Measurements from ENCODE around the gene TARS3.
"Not testable (repeated sequence)": the region's sequence is repeated elsewhere in the genome, so short reads cannot be mapped to it uniquely, and the experiment has no call there.

Gene TARS3

DNA sequence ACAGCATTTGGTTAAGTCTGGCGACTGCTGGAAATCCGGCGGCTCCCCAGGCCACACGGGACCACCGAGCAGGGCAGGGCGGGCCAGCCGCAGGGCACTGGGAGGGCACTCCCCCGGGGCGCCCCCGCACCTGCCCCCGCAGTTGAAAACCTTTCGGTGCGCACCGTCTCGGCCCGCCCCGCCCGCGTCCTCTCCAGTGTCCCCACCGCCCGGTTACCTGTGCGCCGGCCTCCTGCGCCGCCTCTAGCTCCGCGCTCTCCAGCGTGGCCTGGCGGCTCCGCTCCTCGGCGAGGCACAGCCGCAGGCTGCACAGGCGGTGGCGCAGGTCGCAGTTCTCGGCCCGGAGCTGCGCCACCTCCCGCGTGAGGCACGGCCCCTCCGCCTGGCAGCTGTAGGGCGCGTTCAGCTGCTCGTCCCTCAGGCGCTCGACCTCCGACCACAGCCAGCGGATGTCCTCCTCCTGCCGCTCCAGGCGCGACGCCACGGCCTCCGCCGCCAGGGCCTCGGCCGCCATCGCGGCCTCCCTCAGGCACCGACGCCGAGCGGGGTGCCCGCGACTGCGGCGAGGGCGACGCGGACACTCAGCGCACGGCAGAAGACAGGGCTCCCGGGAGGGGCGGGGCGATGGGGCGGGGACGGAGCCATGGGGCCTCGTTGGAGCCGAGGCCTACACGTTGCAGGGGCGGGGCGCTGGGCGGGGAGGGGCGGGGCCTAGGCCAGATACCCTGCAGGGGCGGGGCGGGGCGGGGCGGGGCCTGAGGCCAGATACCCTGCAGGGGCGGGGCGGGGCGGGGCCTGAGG is at the start of gene TARS3:
TARS3 (minus strand) TSS at position 600 of the 801 bp plus-strand sequence; CDS start at position 514, 86 bp downstream.
- DNase-seq (ENCODE audit: low read depth) = peak; percentile 42
- H3K4me3 ChIP-seq (ENCODE audit: low read length) = peak within 1 kb of the TSS; percentile 48
- TF ChIP-seq, protein P1, sequence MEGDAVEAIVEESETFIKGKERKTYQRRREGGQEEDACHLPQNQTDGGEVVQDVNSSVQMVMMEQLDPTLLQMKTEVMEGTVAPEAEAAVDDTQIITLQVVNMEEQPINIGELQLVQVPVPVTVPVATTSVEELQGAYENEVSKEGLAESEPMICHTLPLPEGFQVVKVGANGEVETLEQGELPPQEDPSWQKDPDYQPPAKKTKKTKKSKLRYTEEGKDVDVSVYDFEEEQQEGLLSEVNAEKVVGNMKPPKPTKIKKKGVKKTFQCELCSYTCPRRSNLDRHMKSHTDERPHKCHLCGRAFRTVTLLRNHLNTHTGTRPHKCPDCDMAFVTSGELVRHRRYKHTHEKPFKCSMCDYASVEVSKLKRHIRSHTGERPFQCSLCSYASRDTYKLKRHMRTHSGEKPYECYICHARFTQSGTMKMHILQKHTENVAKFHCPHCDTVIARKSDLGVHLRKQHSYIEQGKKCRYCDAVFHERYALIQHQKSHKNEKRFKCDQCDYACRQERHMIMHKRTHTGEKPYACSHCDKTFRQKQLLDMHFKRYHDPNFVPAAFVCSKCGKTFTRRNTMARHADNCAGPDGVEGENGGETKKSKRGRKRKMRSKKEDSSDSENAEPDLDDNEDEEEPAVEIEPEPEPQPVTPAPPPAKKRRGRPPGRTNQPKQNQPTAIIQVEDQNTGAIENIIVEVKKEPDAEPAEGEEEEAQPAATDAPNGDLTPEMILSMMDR (conservative IDR thresholded peaks at IDR 0.05; ENCODE audit: low read depth, low read length) = peak; percentile 4

GRCh38 chr15:101773496-101774100 is 49.3 kb upstream of the TARS3 start:
- no peak for DNase-seq (ENCODE audit: low read depth)
- H3K4me3 ChIP-seq (ENCODE audit: low read length) = no peak overlapping the region
- TF ChIP-seq, protein P1 (conservative IDR thresholded peaks at IDR 0.05; ENCODE audit: low read depth, low read length) = peak; percentile 48

GRCh38 chr15:101772921-101773320 is 48.6 kb upstream of the TARS3 start:
- no peak overlapping the region for H3K4me3 ChIP-seq (ENCODE audit: low read length)
- DNase-seq (ENCODE audit: low read depth) = no peak
- TF ChIP-seq, protein P1 (conservative IDR thresholded peaks at IDR 0.05; ENCODE audit: low read depth, low read length) = no peak

DNA sequence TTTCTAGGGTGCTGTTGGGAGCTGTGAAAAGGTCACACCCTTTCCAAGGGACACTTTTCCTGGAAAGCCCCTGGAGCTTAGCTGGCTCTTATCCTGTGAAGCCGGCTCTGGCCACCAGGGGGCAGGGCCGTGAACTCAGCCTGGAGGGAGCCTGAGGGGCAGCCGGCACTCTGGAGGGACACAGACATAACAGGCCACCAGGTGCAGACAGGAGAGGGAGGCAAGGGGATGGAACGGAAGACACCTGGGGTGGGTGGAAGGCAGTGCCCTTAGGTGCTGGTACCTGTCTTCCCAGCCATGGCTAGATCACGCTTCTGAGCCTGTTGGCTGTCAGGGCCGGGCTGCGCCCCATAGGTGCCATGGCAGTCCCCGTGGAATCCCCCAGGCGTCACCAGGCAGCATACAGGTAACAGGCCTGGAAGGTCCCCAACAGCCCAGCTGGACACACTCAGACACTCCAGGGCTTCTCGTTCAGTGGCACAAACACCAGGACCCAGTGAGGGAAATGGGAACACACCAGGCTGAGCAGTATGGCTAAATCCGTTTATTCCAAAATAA is 42.9 kb upstream of the TARS3 start:
- not testable (repeated sequence) for H3K4me3 ChIP-seq (ENCODE audit: low read length); DNase-seq (ENCODE audit: low read depth)

- no peak overlapping the region for H3K4me3 ChIP-seq (ENCODE audit: low read length)
- TF ChIP-seq, protein P1 (conservative IDR thresholded peaks at IDR 0.05; ENCODE audit: low read depth, low read length) = no peak
- DNase-seq (ENCODE audit: low read depth) = no peak
Observed at GRCh38 chr15:101765772-101766456, 41.6 kb upstream of the TARS3 start.

GRCh38 chr15:101765340-101765671 is 41.0 kb upstream of the TARS3 start:
- DNase-seq (ENCODE audit: low read depth); H3K4me3 ChIP-seq (ENCODE audit: low read length): not testable (repeated sequence)

GRCh38 chr15:101764669-101765339 is 40.5 kb upstream of the TARS3 start:
- not testable (repeated sequence) for DNase-seq (ENCODE audit: low read depth); H3K4me3 ChIP-seq (ENCODE audit: low read length)

- not testable (repeated sequence) for DNase-seq (ENCODE audit: low read depth); H3K4me3 ChIP-seq (ENCODE audit: low read length)
Observed at GRCh38 chr15:101746716-101747082, 22.4 kb upstream of the TARS3 start.

- not testable (repeated sequence) for H3K4me3 ChIP-seq (ENCODE audit: low read length); DNase-seq (ENCODE audit: low read depth)
Observed at GRCh38 chr15:101734837-101735236, 10.6 kb upstream of the TARS3 start.

Data from retinal pigment epithelial cell (primary cell).